ENCODE data around the gene KCTD4. TPM values are rescaled to one million over a fixed set of nuclear protein-coding genes. Genes with fewer than 3 reads are reported as not detected.
A peak's percentile ranks its signal among the peaks of the same experiment; 100 is the strongest.
"Not testable (repeated sequence)": the region's sequence is repeated elsewhere in the genome, so short reads cannot be mapped to it uniquely, and the experiment has no call there.

The KCTD4 gene
- total RNA-seq (not detected), total RNA-seq (0 reads per million in 2 donors)

- no peaks in the 10 kb centered on the region for H3K9me3 ChIP-seq (ENCODE audit: control insufficient read depth, low read length, poor library complexity, severe bottlenecking)
- H3K4me1 Mint-ChIP-seq: peaks cover 18% of the 10 kb centered on the region
- ATAC-seq (no peak), DNase-seq (no peak)
- H3K27ac Mint-ChIP-seq: no peak within 1 kb of the TSS
- no peaks in the 10 kb centered on the region for H3K27me3 Mint-ChIP-seq
- H3K36me3 Mint-ChIP-seq (ENCODE audit: low read depth): peaks cover 2% of the 10 kb centered on the region
- H3K4me3 Mint-ChIP-seq: no peak within 1 kb of the TSS
Observed at GRCh38 chr13:45200701-45201232, at the start of gene KCTD4. KCTD4 (minus strand) TSS chr13:45201045; CDS start chr13:45194567, 6,478 bp downstream.

GRCh38 chr13:45249662-45250061 lies 48.8 kb upstream of the KCTD4 start:
- H3K9me3 ChIP-seq (ENCODE audit: control insufficient read depth, low read length, poor library complexity, severe bottlenecking): no peaks in the 10 kb centered on the region
- peaks cover 4% of the 10 kb centered on the region for H3K36me3 Mint-ChIP-seq (ENCODE audit: low read depth)
- no peaks in the 10 kb centered on the region for H3K27me3 Mint-ChIP-seq
- peaks cover 3% of the 10 kb centered on the region for H3K4me1 Mint-ChIP-seq
- no peak overlapping the region for H3K4me3 Mint-ChIP-seq
- DNase-seq (no peak), ATAC-seq (no peak)
- peak overlapping the region; percentile 49 for H3K27ac Mint-ChIP-seq

GRCh38 chr13:45244736-45245135 lies 43.9 kb upstream of the KCTD4 start:
- H3K36me3 Mint-ChIP-seq (ENCODE audit: low read depth); H3K4me3 Mint-ChIP-seq; H3K27ac Mint-ChIP-seq; ATAC-seq; H3K27me3 Mint-ChIP-seq; DNase-seq; H3K4me1 Mint-ChIP-seq; H3K9me3 ChIP-seq (ENCODE audit: control insufficient read depth, low read length, poor library complexity, severe bottlenecking): not testable (repeated sequence)

GRCh38 chr13:45243077-45243476 lies 42.2 kb upstream of the KCTD4 start:
- Mint-ChIP-seq H3K4me1 (peaks cover 10% of the 10 kb centered on the region), H3K4me3 (no peak overlapping the region)

GRCh38 chr13:45242524-45242923 lies 41.7 kb upstream of the KCTD4 start:
- H3K9me3 ChIP-seq (ENCODE audit: control insufficient read depth, low read length, poor library complexity, severe bottlenecking): no peaks in the 10 kb centered on the region
- Mint-ChIP-seq H3K4me3 (no peak overlapping the region), H3K27me3 (no peaks in the 10 kb centered on the region), H3K4me1 (peaks cover 10% of the 10 kb centered on the region), H3K36me3 (ENCODE audit: low read depth) (no peaks in the 10 kb centered on the region), H3K27ac (no peak overlapping the region)
- ATAC-seq (no peak), DNase-seq (no peak)

More at GRCh38 chr13:45243077-45243476, 42.2 kb upstream of the KCTD4 start:
- no peak for DNase-seq
- no peak for ATAC-seq
- H3K27me3 Mint-ChIP-seq: no peaks in the 10 kb centered on the region
- H3K36me3 Mint-ChIP-seq (ENCODE audit: low read depth): no peaks in the 10 kb centered on the region
- no peaks in the 10 kb centered on the region for H3K9me3 ChIP-seq (ENCODE audit: control insufficient read depth, low read length, poor library complexity, severe bottlenecking)
- no peak overlapping the region for H3K27ac Mint-ChIP-seq

- DNase-seq: no peak
- no peaks in the 10 kb centered on the region for H3K9me3 ChIP-seq (ENCODE audit: control insufficient read depth, low read length, poor library complexity, severe bottlenecking)
- Mint-ChIP-seq H3K4me3 (no peak overlapping the region), H3K27ac (no peak overlapping the region), H3K4me1 (peaks cover 10% of the 10 kb centered on the region), H3K36me3 (ENCODE audit: low read depth) (no peaks in the 10 kb centered on the region), H3K27me3 (no peaks in the 10 kb centered on the region)
- no peak for ATAC-seq
Observed at GRCh38 chr13:45242070-45242469, 41.2 kb upstream of the KCTD4 start.

GRCh38 chr13:45240143-45240542 lies 39.3 kb upstream of the KCTD4 start:
- Mint-ChIP-seq H3K4me3 (no peak overlapping the region), H3K4me1 (peaks cover 10% of the 10 kb centered on the region), H3K27ac (no peak overlapping the region), H3K36me3 (ENCODE audit: low read depth) (no peaks in the 10 kb centered on the region), H3K27me3 (no peaks in the 10 kb centered on the region)
- no peak for DNase-seq
- ATAC-seq: no peak
- H3K9me3 ChIP-seq (ENCODE audit: control insufficient read depth, low read length, poor library complexity, severe bottlenecking): no peaks in the 10 kb centered on the region

GRCh38 chr13:45238945-45239795 lies 38.3 kb upstream of the KCTD4 start:
- ATAC-seq: no peak
- H3K4me3 Mint-ChIP-seq: no peak overlapping the region
- DNase-seq: no peak
- no peaks in the 10 kb centered on the region for H3K9me3 ChIP-seq (ENCODE audit: control insufficient read depth, low read length, poor library complexity, severe bottlenecking)
- no peaks in the 10 kb centered on the region for H3K27me3 Mint-ChIP-seq
- peaks cover 10% of the 10 kb centered on the region for H3K4me1 Mint-ChIP-seq
- H3K27ac Mint-ChIP-seq: peak overlapping the region; percentile 24
- no peaks in the 10 kb centered on the region for H3K36me3 Mint-ChIP-seq (ENCODE audit: low read depth)

GRCh38 chr13:45232591-45232990 lies 31.7 kb upstream of the KCTD4 start:
- ATAC-seq (no peak), DNase-seq (no peak)
- H3K27me3 Mint-ChIP-seq: no peaks in the 10 kb centered on the region
- H3K9me3 ChIP-seq (ENCODE audit: control insufficient read depth, low read length, poor library complexity, severe bottlenecking): no peaks in the 10 kb centered on the region
- H3K36me3 Mint-ChIP-seq (ENCODE audit: low read depth): peaks cover 2% of the 10 kb centered on the region
- no peak overlapping the region for H3K27ac Mint-ChIP-seq
- H3K4me1 Mint-ChIP-seq: peaks cover 8% of the 10 kb centered on the region
- H3K4me3 Mint-ChIP-seq: no peak overlapping the region

- peaks cover 2% of the 10 kb centered on the region for H3K36me3 Mint-ChIP-seq (ENCODE audit: low read depth)
- peaks cover 8% of the 10 kb centered on the region for H3K4me1 Mint-ChIP-seq
- DNase-seq (no peak), ATAC-seq (no peak)
- H3K4me3 Mint-ChIP-seq: no peak overlapping the region
- H3K27ac Mint-ChIP-seq: no peak overlapping the region
- H3K9me3 ChIP-seq (ENCODE audit: control insufficient read depth, low read length, poor library complexity, severe bottlenecking): no peaks in the 10 kb centered on the region
- H3K27me3 Mint-ChIP-seq: no peaks in the 10 kb centered on the region
Observed at GRCh38 chr13:45231722-45232121, 30.9 kb upstream of the KCTD4 start.

GRCh38 chr13:45231305-45231704 lies 30.5 kb upstream of the KCTD4 start:
- H3K4me3 Mint-ChIP-seq: no peak overlapping the region
- no peak for DNase-seq
- no peaks in the 10 kb centered on the region for H3K9me3 ChIP-seq (ENCODE audit: control insufficient read depth, low read length, poor library complexity, severe bottlenecking)

GRCh38 chr13:45229172-45229571 lies 28.3 kb upstream of the KCTD4 start:
- Mint-ChIP-seq H3K36me3 (ENCODE audit: low read depth) (peaks cover 2% of the 10 kb centered on the region), H3K4me1 (peaks cover 11% of the 10 kb centered on the region), H3K27me3 (no peaks in the 10 kb centered on the region), H3K27ac (no peak overlapping the region), H3K4me3 (no peak overlapping the region)
- ATAC-seq (no peak), DNase-seq (no peak)
- no peaks in the 10 kb centered on the region for H3K9me3 ChIP-seq (ENCODE audit: control insufficient read depth, low read length, poor library complexity, severe bottlenecking)

More at GRCh38 chr13:45231305-45231704, 30.5 kb upstream of the KCTD4 start:
- Mint-ChIP-seq H3K27ac (no peak overlapping the region), H3K36me3 (ENCODE audit: low read depth) (peaks cover 2% of the 10 kb centered on the region), H3K4me1 (peaks cover 8% of the 10 kb centered on the region), H3K27me3 (no peaks in the 10 kb centered on the region)
- no peak for ATAC-seq

GRCh38 chr13:45228002-45228401 lies 27.2 kb upstream of the KCTD4 start:
- Mint-ChIP-seq H3K36me3 (ENCODE audit: low read depth) (peaks cover 2% of the 10 kb centered on the region), H3K27me3 (no peaks in the 10 kb centered on the region), H3K4me3 (no peak overlapping the region), H3K27ac (no peak overlapping the region), H3K4me1 (peaks cover 14% of the 10 kb centered on the region)
- ATAC-seq: no peak
- DNase-seq: no peak
- no peaks in the 10 kb centered on the region for H3K9me3 ChIP-seq (ENCODE audit: control insufficient read depth, low read length, poor library complexity, severe bottlenecking)

GRCh38 chr13:45226024-45226423 lies 25.2 kb upstream of the KCTD4 start:
- Mint-ChIP-seq H3K27ac (no peak overlapping the region), H3K4me1 (peaks cover 20% of the 10 kb centered on the region), H3K27me3 (no peaks in the 10 kb centered on the region), H3K36me3 (ENCODE audit: low read depth) (peaks cover 7% of the 10 kb centered on the region), H3K4me3 (no peak overlapping the region)
- no peaks in the 10 kb centered on the region for H3K9me3 ChIP-seq (ENCODE audit: control insufficient read depth, low read length, poor library complexity, severe bottlenecking)
- ATAC-seq: no peak
- DNase-seq: no peak
